Measurements from ENCODE around the gene OR10D3.
"Not testable (repeated sequence)": the region's sequence is repeated elsewhere in the genome, so short reads cannot be mapped to it uniquely, and the experiment has no call there.

Gene OR10D3

DNA sequence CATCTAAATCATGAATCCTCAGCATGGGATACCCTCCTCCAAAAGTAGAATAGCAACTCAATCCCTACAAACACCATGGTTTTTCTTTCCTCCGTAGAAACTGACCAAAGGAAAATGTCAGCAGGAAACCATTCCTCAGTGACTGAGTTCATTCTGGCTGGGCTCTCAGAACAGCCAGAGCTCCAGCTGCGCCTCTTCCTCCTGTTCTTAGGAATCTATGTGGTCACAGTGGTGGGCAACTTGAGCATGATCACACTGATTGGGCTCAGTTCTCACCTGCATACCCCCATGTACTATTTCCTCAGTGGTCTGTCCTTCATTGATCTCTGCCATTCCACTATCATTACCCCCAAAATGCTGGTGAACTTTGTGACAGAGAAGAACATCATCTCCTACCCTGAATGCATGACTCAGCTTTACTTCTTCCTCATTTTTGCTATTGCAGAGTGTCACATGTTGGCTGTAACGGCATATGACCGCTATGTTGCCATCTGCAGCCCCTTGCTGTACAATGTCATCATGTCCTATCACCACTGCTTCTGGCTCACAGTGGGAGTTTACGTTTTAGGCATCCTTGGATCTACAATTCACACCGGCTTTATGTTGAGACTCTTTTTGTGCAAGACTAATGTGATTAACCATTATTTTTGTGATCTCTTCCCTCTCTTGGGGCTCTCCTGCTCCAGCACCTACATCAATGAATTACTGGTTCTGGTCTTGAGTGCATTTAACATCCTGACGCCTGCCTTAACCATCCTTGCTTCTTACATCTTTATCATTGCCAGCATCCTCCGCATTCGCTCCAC is 41.7 kb downstream of the OR10D3 start:
- H2BK120ac ChIP-seq (ENCODE audit: low read depth, low read length); H4K8ac ChIP-seq (ENCODE audit: low read depth, low read length); H3K4ac ChIP-seq (ENCODE audit: low read depth, low read length); H3K23ac ChIP-seq (ENCODE audit: low read length); H3K4me1 ChIP-seq (ENCODE audit: control insufficient read depth, low read depth, low read length); H2AK5ac ChIP-seq (ENCODE audit: low read length); H3K79me1 ChIP-seq (ENCODE audit: low read length); H3K4me3 ChIP-seq (ENCODE audit: low read length); H3K56ac ChIP-seq (ENCODE audit: low read length); H2BK5ac ChIP-seq (ENCODE audit: low read length); H3K36me3 ChIP-seq (ENCODE audit: control insufficient read depth, insufficient read depth, low read length); H3K4me2 ChIP-seq (ENCODE audit: low read length); H4K5ac ChIP-seq (ENCODE audit: low read length); H3K79me2 ChIP-seq (ENCODE audit: control insufficient read depth, insufficient read depth, low read length); H3K27ac ChIP-seq (ENCODE audit: low read depth, low read length); H2BK15ac ChIP-seq (replicated peaks; ENCODE audit: low read depth); H3K18ac ChIP-seq (ENCODE audit: low read length); H3K27me3 ChIP-seq (ENCODE audit: insufficient read depth, low read length, poor library complexity); H3K9ac ChIP-seq (ENCODE audit: low read length): not testable (repeated sequence)
- no CpG with 5 or more reads among the region's 9 CpGs for WGBS (ENCODE audit: extremely low coverage, insufficient coverage, low lambda C conversion rate)
- DNase-seq, result peak; percentile 4

DNA sequence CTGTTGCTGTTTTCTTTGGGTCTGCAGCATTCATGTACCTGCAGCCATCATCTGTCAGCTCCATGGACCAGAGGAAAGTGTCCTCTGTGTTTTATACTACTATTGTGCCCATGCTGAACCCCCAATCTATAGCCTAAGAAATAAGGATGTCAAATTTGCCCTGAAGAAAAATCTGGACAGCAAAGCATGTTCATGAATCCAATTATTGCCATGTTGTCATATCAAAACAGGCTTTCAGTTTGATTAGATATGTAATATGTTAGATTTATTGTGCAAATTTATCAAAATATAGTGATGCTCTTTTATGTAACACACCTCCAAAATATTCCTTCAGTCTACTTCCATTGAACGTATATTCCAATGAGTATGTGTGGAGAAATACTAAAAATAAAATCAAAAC is 42.3 kb downstream of the OR10D3 start:
- Histone ChIP-seq H3K23ac (ENCODE audit: low read length) (no peak overlapping the region), H3K9ac (ENCODE audit: low read length) (no peak overlapping the region), H3K4me3 (ENCODE audit: low read length) (no peak overlapping the region), H2BK120ac (ENCODE audit: low read depth, low read length) (no peak overlapping the region), H3K18ac (ENCODE audit: low read length) (no peak overlapping the region), H3K79me2 (ENCODE audit: control insufficient read depth, insufficient read depth, low read length) (no peaks in the 10 kb centered on the region), H4K5ac (ENCODE audit: low read length) (no peak overlapping the region), H3K4me1 (ENCODE audit: control insufficient read depth, low read depth, low read length) (no peaks in the 10 kb centered on the region), H3K4ac (ENCODE audit: low read depth, low read length) (no peak overlapping the region), H3K36me3 (ENCODE audit: control insufficient read depth, insufficient read depth, low read length) (no peaks in the 10 kb centered on the region), H3K27me3 (ENCODE audit: insufficient read depth, low read length, poor library complexity) (no peaks in the 10 kb centered on the region), H3K56ac (ENCODE audit: low read length) (no peak overlapping the region), H3K27ac (ENCODE audit: low read depth, low read length) (no peak overlapping the region), H4K8ac (ENCODE audit: low read depth, low read length) (no peak overlapping the region), H2AK5ac (ENCODE audit: low read length) (no peak overlapping the region), H3K4me2 (ENCODE audit: low read length) (no peak overlapping the region), H2BK15ac (replicated peaks; ENCODE audit: low read depth) (no peak overlapping the region), H3K79me1 (ENCODE audit: low read length) (no peaks in the 10 kb centered on the region), H2BK5ac (ENCODE audit: low read length) (no peak overlapping the region)
- no CpG with 5 or more reads among the region's 1 CpG for WGBS (ENCODE audit: extremely low coverage, insufficient coverage, low lambda C conversion rate)
- DNase-seq, result no peak

DNA sequence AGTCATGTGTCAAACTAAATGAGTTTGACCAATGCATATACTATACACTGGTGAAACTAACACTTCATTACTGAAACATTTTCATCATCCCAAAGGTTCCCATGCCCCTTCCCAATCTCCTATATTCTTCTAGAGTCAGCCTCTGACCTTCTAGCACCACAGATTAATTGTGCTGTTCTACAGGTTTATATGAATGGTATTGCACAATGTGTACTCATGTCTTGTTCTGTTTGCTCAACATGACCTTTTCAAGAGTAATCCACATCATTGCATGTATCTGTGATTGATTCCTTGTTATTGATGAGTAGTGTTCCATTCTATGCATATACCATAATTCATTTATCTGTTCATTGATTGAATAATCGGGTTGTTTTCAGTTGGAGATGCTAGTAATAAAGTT is 50.2 kb downstream of the OR10D3 start:
- Histone ChIP-seq H3K79me2 (ENCODE audit: control insufficient read depth, insufficient read depth, low read length) (no peaks in the 10 kb centered on the region), H3K18ac (ENCODE audit: low read length) (no peak overlapping the region), H4K5ac (ENCODE audit: low read length) (no peak overlapping the region), H3K36me3 (ENCODE audit: control insufficient read depth, insufficient read depth, low read length) (no peaks in the 10 kb centered on the region), H3K4ac (ENCODE audit: low read depth, low read length) (no peak overlapping the region), H3K23ac (ENCODE audit: low read length) (no peak overlapping the region), H4K8ac (ENCODE audit: low read depth, low read length) (no peak overlapping the region), H2BK120ac (ENCODE audit: low read depth, low read length) (no peak overlapping the region), H2BK15ac (replicated peaks; ENCODE audit: low read depth) (no peak overlapping the region), H2BK5ac (ENCODE audit: low read length) (no peak overlapping the region), H3K9ac (ENCODE audit: low read length) (no peak overlapping the region), H3K4me1 (ENCODE audit: control insufficient read depth, low read depth, low read length) (no peaks in the 10 kb centered on the region), H3K56ac (ENCODE audit: low read length) (no peak overlapping the region), H3K79me1 (ENCODE audit: low read length) (no peaks in the 10 kb centered on the region), H2AK5ac (ENCODE audit: low read length) (no peak overlapping the region), H3K4me2 (ENCODE audit: low read length) (no peak overlapping the region), H3K27ac (ENCODE audit: low read depth, low read length) (no peak overlapping the region), H3K27me3 (ENCODE audit: insufficient read depth, low read length, poor library complexity) (no peaks in the 10 kb centered on the region), H3K4me3 (ENCODE audit: low read length) (no peak overlapping the region)
- no peak for DNase-seq
- no CpG with 5 or more reads among the region's 1 CpG for WGBS (ENCODE audit: extremely low coverage, insufficient coverage, low lambda C conversion rate)

Data from mesendoderm (in vitro differentiated cells).